SKM-1 treated with dmso at 0.1 percent for 144 hours (cell line): Measurements from ENCODE around the gene PPP2R1B.
A peak's percentile ranks its signal among the peaks of the same experiment; 100 is the strongest.

Experiments
- DNase-seq: peaks from one replicate; lab custom pipeline; 2025; ENCODE audit not compliant: unreplicated experiment; lab: John Stamatoyannopoulos, UW

The PPP2R1B gene

GRCh38 chr11:111765984-111766833 is at the start of gene PPP2R1B:
Gene PPP2R1B (minus strand): TSS chr11:111766389. CDS start chr11:111766361, 28 bp downstream.
- peak; percentile 72 for DNase-seq

GRCh38 chr11:111815489-111815888 is 49.3 kb upstream of the PPP2R1B start:
- no peak for DNase-seq

GRCh38 chr11:111814557-111815320 is 48.5 kb upstream of the PPP2R1B start:
- DNase-seq: no peak

- no peak for DNase-seq
Observed at GRCh38 chr11:111814106-111814505, 47.9 kb upstream of the PPP2R1B start.

- DNase-seq: no peak
Observed at GRCh38 chr11:111812211-111812610, 46.0 kb upstream of the PPP2R1B start.

GRCh38 chr11:111811445-111811844 is 45.3 kb upstream of the PPP2R1B start:
- no peak for DNase-seq

- no peak for DNase-seq
Observed at GRCh38 chr11:111808834-111809233, 42.6 kb upstream of the PPP2R1B start.

GRCh38 chr11:111808063-111808588 is 41.9 kb upstream of the PPP2R1B start:
- DNase-seq: no peak

- no peak for DNase-seq
Observed at GRCh38 chr11:111807076-111807475, 40.9 kb upstream of the PPP2R1B start.

- no peak for DNase-seq
Observed at GRCh38 chr11:111801135-111801534, 34.9 kb upstream of the PPP2R1B start.

- no peak for DNase-seq
Observed at GRCh38 chr11:111798279-111798678, 32.1 kb upstream of the PPP2R1B start.

- DNase-seq: peak; percentile 51
Observed at GRCh38 chr11:111797145-111797581, 31.0 kb upstream of the PPP2R1B start.

- no peak for DNase-seq
Observed at GRCh38 chr11:111796696-111797095, 30.5 kb upstream of the PPP2R1B start.

GRCh38 chr11:111795334-111795985 is 29.3 kb upstream of the PPP2R1B start:
- DNase-seq: no peak

- DNase-seq: no peak
Observed at GRCh38 chr11:111793863-111794262, 27.7 kb upstream of the PPP2R1B start.

GRCh38 chr11:111792955-111793500 is 26.8 kb upstream of the PPP2R1B start:
- DNase-seq: no peak

- DNase-seq: no peak
Observed at GRCh38 chr11:111792314-111792713, 26.1 kb upstream of the PPP2R1B start.

GRCh38 chr11:111788464-111788863 is 22.3 kb upstream of the PPP2R1B start:
- no peak for DNase-seq

- peak; percentile 22 for DNase-seq
Observed at GRCh38 chr11:111788051-111788450, 21.9 kb upstream of the PPP2R1B start.

- DNase-seq: no peak
Observed at GRCh38 chr11:111785886-111786412, 19.8 kb upstream of the PPP2R1B start.

GRCh38 chr11:111785076-111785475 is 18.9 kb upstream of the PPP2R1B start:
- no peak for DNase-seq
